GM12878 (cell line): ENCODE data around the gene MTF2. TPM values are rescaled to one million over a fixed set of nuclear protein-coding genes. Genes with fewer than 3 reads are reported as not detected.

Source experiments
- ATAC-seq: fragments of 200-7000 bp; cut with Tn5 transposase; 3 replicates; pipeline ENCODE4 v1.9.1; 2020; ENCODE audit warnings: mild to moderate bottlenecking, moderate library complexity
- BruUV-seq: library from RNA; stranded (reverse); fragments of 400-500 nt; replicated peaks from 2 replicates; lab custom pipeline; 2021; lab: Mats Ljungman, UMichigan
- CTCF ChIA-PET: fragments of 300-600 bp; sonication (Branson Sonifier 250); formaldehyde crosslinking; extraction: SDS; loops from one replicate; lab custom pipeline; 2021; ENCODE audit warnings: inconsistent platforms; lab: Yijun Ruan, JAX
- POLR2A ChIA-PET: fragments of 350-600 bp; formaldehyde crosslinking; extraction: SDS; loops from one replicate; lab custom pipeline; 2021; ENCODE audit warnings: inconsistent platforms; lab: Charles Lee
- RAD21 ChIA-PET: fragments of 300-600 bp; sonication (Branson Sonifier 250); formaldehyde crosslinking; loops from one replicate; lab custom pipeline; 2023; ENCODE audit warnings: antibody characterized with exemption; ENCODE audit not compliant: unreplicated experiment; lab: Charles Lee
- SMC1A ChIA-PET: fragments of 300-600 bp; sonication (Branson Sonifier 250); formaldehyde crosslinking; loops from one replicate; lab custom pipeline; 2023; ENCODE audit not compliant: unreplicated experiment, uncharacterized antibody; lab: Charles Lee
- DNase-seq: peaks from one replicate; pipeline ENCODE4 v3.0.0-alpha.2; 2011; ENCODE audit warnings: low read depth, low spot score
- FAIRE-seq: peaks from 3 replicates; lab custom pipeline; 2011; peaks lifted over from hg19 to GRCh38; lab: Jason Lieb, UNC
- H2AFZ ChIP-seq: 2 replicates; pipeline ENCODE4 v1.6.0; 2011; ENCODE audit warnings: low read depth, low read length, control low read depth; ENCODE audit not compliant: control insufficient read depth
- H3K27ac ChIP-seq: 2 replicates; pipeline ENCODE4 v1.5.1; 2011; ENCODE audit warnings: control low read depth; ENCODE audit not compliant: control insufficient read depth, insufficient read depth
- H3K27me3 ChIP-seq, 2 experiments: replicated peaks in 1 of 2; 2 replicates each; pipeline versions ENCODE4 v1.6.0 to v1.6.1; 2011; ENCODE audit warnings: low read length in 1 of 2; ENCODE audit not compliant: control insufficient read depth in 2 of 2, insufficient read depth in 2 of 2
- H3K36me3 ChIP-seq, 2 experiments: 2 replicates each; pipeline ENCODE4 v1.5.1; 2011; ENCODE audit warnings: low read length in 1 of 2; ENCODE audit not compliant: control insufficient read depth in 2 of 2, insufficient read depth in 2 of 2
- H3K4me1 ChIP-seq: 2 replicates; pipeline ENCODE4 v1.6.1; 2011; ENCODE audit warnings: mild to moderate bottlenecking, low read length, moderate library complexity, mixed read lengths; ENCODE audit not compliant: control insufficient read depth, insufficient read depth
- H3K4me2 ChIP-seq: 2 replicates; pipeline ENCODE4 v1.6.0; 2011; ENCODE audit warnings: control low read depth; ENCODE audit not compliant: control insufficient read depth, insufficient read depth
- H3K4me3 ChIP-seq: fragments of 200-600 bp; sonication (generic); 2 replicates; pipeline ENCODE4 v1.5.1; 2016
- H3K79me2 ChIP-seq: 2 replicates; pipeline ENCODE4 v1.6.0; 2011; ENCODE audit warnings: low read length; ENCODE audit not compliant: control insufficient read depth, insufficient read depth
- H3K9ac ChIP-seq: 2 replicates; pipeline ENCODE4 v1.8.0; 2011; ENCODE audit warnings: low read length, control low read depth, mixed read lengths; ENCODE audit not compliant: control insufficient read depth, insufficient read depth
- H3K9me3 ChIP-seq: replicated peaks from 3 replicates; pipeline ENCODE4 v1.5.1; 2011; ENCODE audit warnings: mild to moderate bottlenecking, low read length; ENCODE audit not compliant: control insufficient read depth, insufficient read depth
- H4K20me1 ChIP-seq: 2 replicates; pipeline ENCODE4 v1.6.0; 2011; ENCODE audit not compliant: control insufficient read depth, insufficient read depth
- CEBPZ ChIP-seq: fragments of 150-350 bp; IDR thresholded peaks from 2 replicates; pipeline ENCODE4 v1.6.1; 2016; ENCODE audit warnings: low read depth, low read length
- ELK1 ChIP-seq: IDR thresholded peaks from 2 replicates; pipeline ENCODE4 v1.6.1; 2012; ENCODE audit warnings: low read depth, low read length, improper control_type of control experiment
- NKRF ChIP-seq: fragments of 450-650 bp; conservative IDR thresholded peaks from 2 replicates; pipeline ENCODE4 v1.6.1; 2017; ENCODE audit warnings: mild to moderate bottlenecking, moderate library complexity
- RCOR1 ChIP-seq: conservative IDR thresholded peaks from 2 replicates; pipeline ENCODE4 v1.6.1; 2012; ENCODE audit warnings: low read depth, low read length, improper control_type of control experiment
- RELA ChIP-seq: fragments of 450-650 bp; IDR thresholded peaks from 2 replicates; pipeline ENCODE4 v1.8.0; 2014; ENCODE audit warnings: borderline replicate concordance; ENCODE audit not compliant: partially characterized antibody
- STAT1 ChIP-seq: fragments of 450-650 bp; conservative IDR thresholded peaks from 2 replicates; pipeline ENCODE4 v1.6.1; 2014; ENCODE audit warnings: antibody characterized with exemption, mild to moderate bottlenecking
- STAT3 ChIP-seq: IDR thresholded peaks from 2 replicates; pipeline ENCODE4 v1.6.1; 2011; ENCODE audit warnings: low read depth, low read length, improper control_type of control experiment
- SUPT20H ChIP-seq: IDR thresholded peaks from 2 replicates; pipeline ENCODE4 v1.6.1; 2011; ENCODE audit warnings: low read depth, mild to moderate bottlenecking, low read length, moderate library complexity, borderline replicate concordance; ENCODE audit not compliant: control insufficient read depth
- SUZ12 ChIP-seq: fragments of 200-600 bp; sonication (generic); IDR thresholded peaks from one replicate; pipeline ENCODE4 v1.6.1; 2018; ENCODE audit warnings: antibody characterized with exemption, mild to moderate bottlenecking; ENCODE audit not compliant: unreplicated experiment
- TAF1 ChIP-seq: IDR thresholded peaks from 2 replicates; pipeline ENCODE4 v1.6.1; 2011; ENCODE audit warnings: mild to moderate bottlenecking, low read depth, low read length, borderline replicate concordance
- ZSCAN29 ChIP-seq: fragments of 450-650 bp; IDR thresholded peaks from 2 replicates; pipeline ENCODE4 v1.6.1; 2017; ENCODE audit warnings: mild to moderate bottlenecking, moderate library complexity
- in situ Hi-C: fragments of 300-500 bp; cut with MboI; formaldehyde crosslinking; loops from 9 replicates; pipeline ENCODE4 v1.14.3; 2018; ENCODE audit warnings: mixed read lengths
- intact Hi-C: fragments of 100-400 bp; cut with micrococcal nuclease; formaldehyde crosslinking; loops from one replicate; pipeline ENCODE4 v1.14.2; 2022; ENCODE audit not compliant: unreplicated experiment
- polyA plus RNA-seq, 11 experiments: library from polyadenylated mRNA; depleted of rRNA in 4 of 11; unstranded in 6 of 11; stranded (reverse) in 5 of 11; fragments of >200 nt; fragmentation: Nextera tagmentation in 4 of 11; fragmentation: Illumina TruSeq in 1 of 11; extraction: Ambion mirVana in 4 of 11; extraction: Trizol in 1 of 11; gene quantifications; 1 replicate in 1 of 11; 2 replicates in 10 of 11; pipeline versions ENCODE4 v1.2.1 to v1.2.3, GENCODE V29; 2011 to 2016; ENCODE audit warnings: inconsistent platforms in 2 of 11, missing spikeins in 2 of 11, low read depth in 1 of 11
- total RNA-seq, 4 experiments: library from RNA; depleted of rRNA in 3 of 4; stranded (reverse); fragments of >200 nt in 3 of 4; fragmentation: Illumina TruSeq in 1 of 4; extraction: Trizol in 1 of 4; gene quantifications; 2 replicates each; pipeline versions ENCODE4 v1.2.1 to v1.2.3, GENCODE V29; 2013 to 2021
- TF ChIP-seq, protein P1 (sequence below): fragments of 450-650 bp; IDR thresholded peaks from 2 replicates; pipeline ENCODE4 v1.6.1; 2017; ENCODE audit warnings: mild to moderate bottlenecking, moderate library complexity

MTF2 gene
- total and polyA plus RNA-seq, 10 of the 15 experiments (the other 5 are each of a cell fraction or from before 2014, with no cell fraction given), result 22.6 to 74.9 (median 42.8) TPM

DNA sequence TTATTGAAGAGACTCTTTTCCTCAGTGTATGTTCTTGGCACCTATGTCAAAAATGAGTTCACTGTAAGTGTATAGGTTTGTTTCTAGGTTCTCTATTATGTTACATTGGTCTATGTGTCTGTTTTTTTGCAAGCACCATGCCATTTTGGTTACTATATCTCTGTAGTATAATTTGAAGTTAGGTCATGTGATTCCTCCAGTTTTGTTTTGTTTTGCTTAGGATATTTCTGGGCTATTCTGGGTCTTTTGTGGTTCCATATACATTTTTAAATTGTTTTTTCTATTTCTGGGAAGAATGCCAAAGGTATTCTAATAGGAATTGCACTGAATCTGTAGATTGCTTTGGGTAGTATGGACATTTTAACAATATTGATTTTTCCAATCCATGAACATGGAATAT lies 87.9 kb downstream of the MTF2 start:
- no peaks in the 10 kb centered on the region; a peak in 3 of 4 replicates for H3K36me3 ChIP-seq
- ATAC-seq (no peak), DNase-seq (no peak), FAIRE-seq (no peak)
- no peaks in the 10 kb centered on the region for H4K20me1 ChIP-seq
- ChIA-PET CTCF (no interaction called here), RAD21 (no interaction called here), SMC1A (no interaction called here), POLR2A (no interaction called here)
- no peak overlapping the region for H3K4me3 ChIP-seq
- peaks cover 14% of the 10 kb centered on the region; the same call in 2 of the 3 replicates for H3K9me3 ChIP-seq
- no TSS peak for BruUV-seq
- no peak overlapping the region for H3K9ac ChIP-seq
- no peak overlapping the region for H3K4me2 ChIP-seq
- H2AFZ ChIP-seq, result no peak overlapping the region
- in situ Hi-C loops, result no loop called here
- H3K4me1 ChIP-seq, result no peaks in the 10 kb centered on the region
- H3K27me3 ChIP-seq, result no peaks in the 10 kb centered on the region
- intact Hi-C loops, result no loop called here
- peaks cover 78% of the 10 kb centered on the region for H3K79me2 ChIP-seq
- no peak overlapping the region for H3K27ac ChIP-seq
- TF ChIP-seq STAT3 (no peak), SUPT20H (no peak), ELK1 (no peak), NKRF (no peak), RELA (no peak), ZSCAN29 (no peak), RCOR1 (no peak), CEBPZ (no peak), STAT1 (no peak), SUZ12 (no peak), TAF1 (no peak)
- TF ChIP-seq, protein P1, sequence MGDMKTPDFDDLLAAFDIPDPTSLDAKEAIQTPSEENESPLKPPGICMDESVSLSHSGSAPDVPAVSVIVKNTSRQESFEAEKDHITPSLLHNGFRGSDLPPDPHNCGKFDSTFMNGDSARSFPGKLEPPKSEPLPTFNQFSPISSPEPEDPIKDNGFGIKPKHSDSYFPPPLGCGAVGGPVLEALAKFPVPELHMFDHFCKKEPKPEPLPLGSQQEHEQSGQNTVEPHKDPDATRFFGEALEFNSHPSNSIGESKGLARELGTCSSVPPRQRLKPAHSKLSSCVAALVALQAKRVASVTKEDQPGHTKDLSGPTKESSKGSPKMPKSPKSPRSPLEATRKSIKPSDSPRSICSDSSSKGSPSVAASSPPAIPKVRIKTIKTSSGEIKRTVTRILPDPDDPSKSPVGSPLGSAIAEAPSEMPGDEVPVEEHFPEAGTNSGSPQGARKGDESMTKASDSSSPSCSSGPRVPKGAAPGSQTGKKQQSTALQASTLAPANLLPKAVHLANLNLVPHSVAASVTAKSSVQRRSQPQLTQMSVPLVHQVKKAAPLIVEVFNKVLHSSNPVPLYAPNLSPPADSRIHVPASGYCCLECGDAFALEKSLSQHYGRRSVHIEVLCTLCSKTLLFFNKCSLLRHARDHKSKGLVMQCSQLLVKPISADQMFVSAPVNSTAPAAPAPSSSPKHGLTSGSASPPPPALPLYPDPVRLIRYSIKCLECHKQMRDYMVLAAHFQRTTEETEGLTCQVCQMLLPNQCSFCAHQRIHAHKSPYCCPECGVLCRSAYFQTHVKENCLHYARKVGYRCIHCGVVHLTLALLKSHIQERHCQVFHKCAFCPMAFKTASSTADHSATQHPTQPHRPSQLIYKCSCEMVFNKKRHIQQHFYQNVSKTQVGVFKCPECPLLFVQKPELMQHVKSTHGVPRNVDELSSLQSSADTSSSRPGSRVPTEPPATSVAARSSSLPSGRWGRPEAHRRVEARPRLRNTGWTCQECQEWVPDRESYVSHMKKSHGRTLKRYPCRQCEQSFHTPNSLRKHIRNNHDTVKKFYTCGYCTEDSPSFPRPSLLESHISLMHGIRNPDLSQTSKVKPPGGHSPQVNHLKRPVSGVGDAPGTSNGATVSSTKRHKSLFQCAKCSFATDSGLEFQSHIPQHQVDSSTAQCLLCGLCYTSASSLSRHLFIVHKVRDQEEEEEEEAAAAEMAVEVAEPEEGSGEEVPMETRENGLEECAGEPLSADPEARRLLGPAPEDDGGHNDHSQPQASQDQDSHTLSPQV, result no peak
